ENCODE results near the gene RASGRP1.

Gene RASGRP1

GRCh38 chr15:38458646-38459045 is 106.0 kb downstream of the RASGRP1 start:
- DNase-seq (ENCODE audit: low spot score): no peak

- no peak for DNase-seq (ENCODE audit: low spot score)
Observed at GRCh38 chr15:38455092-38455491, 109.5 kb downstream of the RASGRP1 start.

GRCh38 chr15:38454696-38455090 is 109.9 kb downstream of the RASGRP1 start:
- no peak for DNase-seq (ENCODE audit: low spot score)

- peak; percentile 93 for DNase-seq (ENCODE audit: low spot score)
Observed at GRCh38 chr15:38453971-38454695, 110.5 kb downstream of the RASGRP1 start, which contains the start of gene FAM98B. FAM98B (plus strand) TSS chr15:38454127; CDS start chr15:38454162, 35 bp downstream.

GRCh38 chr15:38441130-38441519 is 123.5 kb downstream of the RASGRP1 start:
- no peak for DNase-seq (ENCODE audit: low spot score)

- peak; percentile 56 for DNase-seq (ENCODE audit: low spot score)
Observed at GRCh38 chr15:38440353-38441129, 124.1 kb downstream of the RASGRP1 start.

All from ecto neural progenitor cell (in vitro differentiated cells).